K562 (cell line): ENCODE measurements around the gene RPTOR.

Source experiments
- EZH2 ChIP-seq: IDR thresholded peaks from 2 replicates; pipeline ENCODE4 v1.6.1; 2012; ENCODE audit warnings: low read depth, mild to moderate bottlenecking, inconsistent platforms, low read length, borderline replicate concordance
- MCM5 ChIP-seq: fragments of 450-650 bp; IDR thresholded peaks from 2 replicates; pipeline ENCODE4 v1.6.1; 2016; ENCODE audit warnings: low read depth
- PHB ChIP-seq: fragments of 250-450 bp; sonication (Bioruptor Pico); IDR thresholded peaks from 2 replicates; pipeline ENCODE4 v1.5.0; 2021
- PHF8 ChIP-seq: fragments of 200-600 bp; sonication (generic); IDR thresholded peaks from 2 replicates; pipeline ENCODE4 v1.6.1; 2012; ENCODE audit warnings: mixed run types, mild to moderate bottlenecking, inconsistent platforms, low read length, moderate library complexity, borderline replicate concordance
- TEAD4 ChIP-seq, 2 experiments: sonication (generic) in 1 of 2; formaldehyde crosslinking in 1 of 2; IDR thresholded peaks; 2 replicates each; pipeline versions ENCODE4 v1.6.1 to v1.8.0; 2012 to 2022; ENCODE audit warnings: borderline replicate concordance in 1 of 2, inconsistent platforms in 1 of 2, low read length in 1 of 2, mild to moderate bottlenecking in 1 of 2, missing genetic modification reagents in 1 of 2
- U2AF1 ChIP-seq: fragments of 200-400 bp; formaldehyde crosslinking; optimal IDR thresholded peaks from 2 replicates; pipeline ENCODE3; 2017; ENCODE audit warnings: mild to moderate bottlenecking, low read depth, low read length, moderate library complexity
- ZNF121 ChIP-seq: sonication (generic); formaldehyde crosslinking; conservative IDR thresholded peaks from 2 replicates; pipeline ENCODE4 v1.8.0; 2022; ENCODE audit warnings: missing genetic modification reagents
- TF ChIP-seq, protein P1 (sequence below), 2 experiments: fragments of 450-650 bp; conservative IDR thresholded peaks; 2 replicates each; pipeline ENCODE4 v1.6.1; 2017; ENCODE audit warnings: mild to moderate bottlenecking in 2 of 2, moderate library complexity in 2 of 2
- TF ChIP-seq, protein P2 (sequence below): fragments of 450-650 bp; IDR thresholded peaks from 2 replicates; pipeline ENCODE4 v1.6.1; 2016
- TF ChIP-seq, protein P3 (sequence below), 3 experiments: IDR thresholded peaks in 2 of 3; conservative IDR thresholded peaks in 1 of 3; 2 replicates each; pipeline ENCODE4 v1.5.1; 2011 to 2012; ENCODE audit warnings: low read length in 3 of 3, mild to moderate bottlenecking in 3 of 3, control low read depth in 2 of 3, improper control_type of control experiment in 1 of 3, inconsistent platforms in 1 of 3, low read depth in 1 of 3, mixed read lengths in 1 of 3, moderate library complexity in 1 of 3; ENCODE audit not compliant: insufficient read depth in 2 of 3

DNA sequence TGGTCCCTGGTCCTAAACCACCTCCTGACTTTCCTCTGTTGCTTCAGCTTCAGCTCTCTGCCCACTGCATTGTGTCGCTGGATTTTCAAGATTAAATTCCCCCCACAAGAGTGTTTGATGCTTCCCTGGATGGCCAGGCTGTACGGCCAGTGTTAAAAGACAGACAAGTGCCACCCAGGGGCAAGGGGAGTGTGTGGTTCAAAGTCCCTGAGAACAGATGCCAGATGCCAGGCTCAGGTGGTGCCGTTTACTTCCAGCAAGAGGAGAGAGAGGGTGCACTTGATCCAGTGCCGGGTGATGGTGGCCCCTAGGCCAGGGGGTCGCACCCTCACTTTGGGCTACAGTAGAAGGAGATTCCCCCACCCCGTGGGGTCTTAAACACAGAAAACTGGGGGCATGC is 109.2 kb downstream of the RPTOR start:
- TF ChIP-seq MCM5 (no peak), ZNF121 (no peak), EZH2 (no peak), U2AF1 (no peak), PHF8 (no peak), PHB (CRISPR knock-in tag) (no peak), TEAD4 (IDR thresholded peaks at IDR 0.05; ENCODE audit: low read length) (no peak), TEAD4 (CRISPR knock-in tag; IDR thresholded peaks at IDR 0.05; ENCODE audit: borderline replicate concordance) (no peak)
- TF ChIP-seq, protein P1, sequence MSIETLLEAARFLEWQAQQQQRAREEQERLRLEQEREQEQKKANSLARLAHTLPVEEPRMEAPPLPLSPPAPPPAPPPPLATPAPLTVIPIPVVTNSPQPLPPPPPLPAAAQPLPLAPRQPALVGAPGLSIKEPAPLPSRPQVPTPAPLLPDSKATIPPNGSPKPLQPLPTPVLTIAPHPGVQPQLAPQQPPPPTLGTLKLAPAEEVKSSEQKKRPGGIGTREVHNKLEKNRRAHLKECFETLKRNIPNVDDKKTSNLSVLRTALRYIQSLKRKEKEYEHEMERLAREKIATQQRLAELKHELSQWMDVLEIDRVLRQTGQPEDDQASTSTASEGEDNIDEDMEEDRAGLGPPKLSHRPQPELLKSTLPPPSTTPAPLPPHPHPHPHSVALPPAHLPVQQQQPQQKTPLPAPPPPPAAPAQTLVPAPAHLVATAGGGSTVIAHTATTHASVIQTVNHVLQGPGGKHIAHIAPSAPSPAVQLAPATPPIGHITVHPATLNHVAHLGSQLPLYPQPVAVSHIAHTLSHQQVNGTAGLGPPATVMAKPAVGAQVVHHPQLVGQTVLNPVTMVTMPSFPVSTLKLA (conservative IDR thresholded peaks at IDR 0.05) = no peak
- TF ChIP-seq, protein P2, sequence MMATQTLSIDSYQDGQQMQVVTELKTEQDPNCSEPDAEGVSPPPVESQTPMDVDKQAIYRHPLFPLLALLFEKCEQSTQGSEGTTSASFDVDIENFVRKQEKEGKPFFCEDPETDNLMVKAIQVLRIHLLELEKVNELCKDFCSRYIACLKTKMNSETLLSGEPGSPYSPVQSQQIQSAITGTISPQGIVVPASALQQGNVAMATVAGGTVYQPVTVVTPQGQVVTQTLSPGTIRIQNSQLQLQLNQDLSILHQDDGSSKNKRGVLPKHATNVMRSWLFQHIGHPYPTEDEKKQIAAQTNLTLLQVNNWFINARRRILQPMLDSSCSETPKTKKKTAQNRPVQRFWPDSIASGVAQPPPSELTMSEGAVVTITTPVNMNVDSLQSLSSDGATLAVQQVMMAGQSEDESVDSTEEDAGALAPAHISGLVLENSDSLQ = no peak
- TF ChIP-seq, protein P3, sequence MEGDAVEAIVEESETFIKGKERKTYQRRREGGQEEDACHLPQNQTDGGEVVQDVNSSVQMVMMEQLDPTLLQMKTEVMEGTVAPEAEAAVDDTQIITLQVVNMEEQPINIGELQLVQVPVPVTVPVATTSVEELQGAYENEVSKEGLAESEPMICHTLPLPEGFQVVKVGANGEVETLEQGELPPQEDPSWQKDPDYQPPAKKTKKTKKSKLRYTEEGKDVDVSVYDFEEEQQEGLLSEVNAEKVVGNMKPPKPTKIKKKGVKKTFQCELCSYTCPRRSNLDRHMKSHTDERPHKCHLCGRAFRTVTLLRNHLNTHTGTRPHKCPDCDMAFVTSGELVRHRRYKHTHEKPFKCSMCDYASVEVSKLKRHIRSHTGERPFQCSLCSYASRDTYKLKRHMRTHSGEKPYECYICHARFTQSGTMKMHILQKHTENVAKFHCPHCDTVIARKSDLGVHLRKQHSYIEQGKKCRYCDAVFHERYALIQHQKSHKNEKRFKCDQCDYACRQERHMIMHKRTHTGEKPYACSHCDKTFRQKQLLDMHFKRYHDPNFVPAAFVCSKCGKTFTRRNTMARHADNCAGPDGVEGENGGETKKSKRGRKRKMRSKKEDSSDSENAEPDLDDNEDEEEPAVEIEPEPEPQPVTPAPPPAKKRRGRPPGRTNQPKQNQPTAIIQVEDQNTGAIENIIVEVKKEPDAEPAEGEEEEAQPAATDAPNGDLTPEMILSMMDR (IDR thresholded peaks at IDR 0.05 in 2 of 3, conservative IDR thresholded peaks at IDR 0.05 in 1 of 3; ENCODE audit: insufficient read depth in 2 of 3, low read depth in 1 of 3, low read length in 3 of 3) = no peak
